Adipocyte (in vitro differentiated cells): ENCODE results near the gene FOXP3.

ENCODE experiments used
- DNase-seq: peaks from one replicate; pipeline ENCODE4 v3.0.0-alpha.2; 2015; ENCODE audit warnings: low read depth
- H3K27me3 ChIP-seq: replicated peaks from 2 replicates; pipeline ENCODE4 v1.7.0; 2013; ENCODE audit warnings: mild to moderate bottlenecking, low read length, moderate library complexity; ENCODE audit not compliant: control insufficient read depth, insufficient read depth
- H3K36me3 ChIP-seq: 2 replicates; pipeline ENCODE4 v1.7.0; 2013; ENCODE audit warnings: low read length, mild to moderate bottlenecking, moderate library complexity; ENCODE audit not compliant: control insufficient read depth, insufficient read depth, severe bottlenecking
- H3K4me1 ChIP-seq: 2 replicates; pipeline ENCODE4 v1.7.0; 2013; ENCODE audit warnings: mild to moderate bottlenecking, low read length, moderate library complexity; ENCODE audit not compliant: control insufficient read depth, insufficient read depth
- H3K4me3 ChIP-seq: 2 replicates; pipeline ENCODE4 v1.7.0; 2013; ENCODE audit warnings: mild to moderate bottlenecking, low read length, moderate library complexity
- H3K9ac ChIP-seq: 2 replicates; pipeline ENCODE4 v1.7.0; 2013; ENCODE audit warnings: mild to moderate bottlenecking, low read length, moderate library complexity
- H3K9me3 ChIP-seq: 2 replicates; pipeline ENCODE4 v1.7.0; 2013; ENCODE audit warnings: mild to moderate bottlenecking, low read length, moderate library complexity; ENCODE audit not compliant: control insufficient read depth

The FOXP3 gene

GRCh38 chrX:49212209-49212608 lies 52.3 kb downstream of the FOXP3 start:
- no peaks in the 10 kb centered on the region for H3K9me3 ChIP-seq
- H3K9ac ChIP-seq, result no peak overlapping the region
- no peak for DNase-seq
- no peaks in the 10 kb centered on the region for H3K36me3 ChIP-seq
- no peak overlapping the region for H3K4me3 ChIP-seq
- H3K27me3 ChIP-seq, result peaks cover 40% of the 10 kb centered on the region
- no peaks in the 10 kb centered on the region for H3K4me1 ChIP-seq

GRCh38 chrX:49211074-49211473 lies 53.4 kb downstream of the FOXP3 start:
- Histone ChIP-seq H3K9ac (no peak overlapping the region), H3K4me1 (no peaks in the 10 kb centered on the region), H3K9me3 (no peaks in the 10 kb centered on the region), H3K27me3 (peaks cover 33% of the 10 kb centered on the region), H3K4me3 (no peak overlapping the region), H3K36me3 (no peaks in the 10 kb centered on the region)
- DNase-seq, result no peak

- H3K9ac ChIP-seq, result no peak overlapping the region
- no peak overlapping the region for H3K4me3 ChIP-seq
- no peaks in the 10 kb centered on the region for H3K36me3 ChIP-seq
- no peaks in the 10 kb centered on the region for H3K9me3 ChIP-seq
- H3K27me3 ChIP-seq, result peaks cover 31% of the 10 kb centered on the region
- no peak for DNase-seq
- no peaks in the 10 kb centered on the region for H3K4me1 ChIP-seq
Measured at GRCh38 chrX:49210406-49210805, 54.1 kb downstream of the FOXP3 start.

GRCh38 chrX:49209434-49210251 lies 54.9 kb downstream of the FOXP3 start:
- H3K9ac ChIP-seq, result no peak overlapping the region
- no peaks in the 10 kb centered on the region for H3K9me3 ChIP-seq
- no peak overlapping the region for H3K4me3 ChIP-seq
- no peaks in the 10 kb centered on the region for H3K36me3 ChIP-seq
- H3K4me1 ChIP-seq, result no peaks in the 10 kb centered on the region
- no peak for DNase-seq
- H3K27me3 ChIP-seq, result peaks cover 38% of the 10 kb centered on the region

DNA sequence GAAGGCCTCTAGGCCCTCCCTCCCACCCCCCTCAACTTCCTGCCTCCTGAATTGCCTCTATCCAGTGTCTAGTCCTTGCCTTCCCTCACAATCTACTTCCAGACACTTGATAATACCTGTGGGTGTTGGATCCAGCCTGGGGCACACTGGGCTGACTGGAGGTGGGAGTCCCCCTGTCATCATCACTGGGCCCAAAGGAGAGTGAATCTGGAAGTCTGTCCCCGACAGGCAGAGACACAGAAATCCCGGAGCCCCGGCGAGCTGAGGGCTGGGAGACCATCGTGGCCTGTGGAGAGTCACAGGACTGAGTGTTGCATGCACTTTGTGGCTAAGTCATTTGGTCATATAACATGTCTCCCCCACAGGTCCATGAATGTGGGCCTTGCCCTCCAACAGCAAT lies 56.1 kb downstream of the FOXP3 start:
- Histone ChIP-seq H3K9me3 (no peaks in the 10 kb centered on the region), H3K36me3 (no peaks in the 10 kb centered on the region), H3K4me1 (no peaks in the 10 kb centered on the region), H3K27me3 (peaks cover 39% of the 10 kb centered on the region), H3K9ac (no peak overlapping the region), H3K4me3 (no peak overlapping the region)
- DNase-seq, result no peak

GRCh38 chrX:49206543-49206942 lies 58.0 kb downstream of the FOXP3 start:
- H3K36me3 ChIP-seq, result no peaks in the 10 kb centered on the region
- H3K4me1 ChIP-seq, result no peaks in the 10 kb centered on the region
- no peak overlapping the region for H3K9ac ChIP-seq
- H3K4me3 ChIP-seq, result no peak overlapping the region
- no peak for DNase-seq
- H3K9me3 ChIP-seq, result no peaks in the 10 kb centered on the region
- H3K27me3 ChIP-seq, result peaks cover 28% of the 10 kb centered on the region

DNA sequence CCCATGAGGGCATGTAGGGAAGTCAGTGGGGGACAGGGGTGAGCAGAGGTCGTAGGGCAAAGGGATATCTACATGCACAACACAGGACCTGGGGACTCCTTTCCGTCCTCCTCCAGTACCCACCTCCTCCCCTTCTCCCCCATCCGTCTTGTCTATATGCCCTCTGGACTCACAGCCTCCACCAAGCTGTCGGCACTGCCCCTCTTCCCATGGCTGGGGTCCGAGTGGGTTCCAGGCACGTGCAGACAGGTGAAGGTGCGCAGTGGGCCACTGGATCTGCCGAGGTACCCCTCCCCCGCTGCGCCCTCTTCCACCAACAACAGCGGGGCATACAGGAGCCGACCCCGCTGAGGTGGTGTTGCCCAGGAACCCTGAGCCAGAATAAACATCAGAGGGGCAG lies 59.1 kb downstream of the FOXP3 start:
- Histone ChIP-seq H3K4me3 (no peak overlapping the region), H3K36me3 (no peaks in the 10 kb centered on the region), H3K9me3 (no peaks in the 10 kb centered on the region), H3K4me1 (peaks cover 1% of the 10 kb centered on the region), H3K9ac (no peak overlapping the region), H3K27me3 (peaks cover 25% of the 10 kb centered on the region)
- no peak for DNase-seq

- no peaks in the 10 kb centered on the region for H3K9me3 ChIP-seq
- H3K4me3 ChIP-seq, result no peak overlapping the region
- no peaks in the 10 kb centered on the region for H3K36me3 ChIP-seq
- H3K9ac ChIP-seq, result no peak overlapping the region
- no peak for DNase-seq
- H3K4me1 ChIP-seq, result peaks cover 4% of the 10 kb centered on the region
- peaks cover 25% of the 10 kb centered on the region for H3K27me3 ChIP-seq
Measured at GRCh38 chrX:49204709-49205108, 59.8 kb downstream of the FOXP3 start.

- Histone ChIP-seq H3K9me3 (no peaks in the 10 kb centered on the region), H3K4me1 (peaks cover 4% of the 10 kb centered on the region), H3K36me3 (no peaks in the 10 kb centered on the region), H3K27me3 (peaks cover 25% of the 10 kb centered on the region), H3K4me3 (no peak overlapping the region), H3K9ac (no peak overlapping the region)
- DNase-seq, result no peak
Measured at GRCh38 chrX:49204017-49204416, 60.5 kb downstream of the FOXP3 start.

- H3K4me1 ChIP-seq, result peaks cover 4% of the 10 kb centered on the region
- no peak for DNase-seq
- H3K36me3 ChIP-seq, result no peaks in the 10 kb centered on the region
- no peaks in the 10 kb centered on the region for H3K9me3 ChIP-seq
- H3K27me3 ChIP-seq, result peaks cover 28% of the 10 kb centered on the region
- H3K4me3 ChIP-seq, result no peak overlapping the region
- H3K9ac ChIP-seq, result no peak overlapping the region
Measured at GRCh38 chrX:49203536-49203935, 61.0 kb downstream of the FOXP3 start.

DNA sequence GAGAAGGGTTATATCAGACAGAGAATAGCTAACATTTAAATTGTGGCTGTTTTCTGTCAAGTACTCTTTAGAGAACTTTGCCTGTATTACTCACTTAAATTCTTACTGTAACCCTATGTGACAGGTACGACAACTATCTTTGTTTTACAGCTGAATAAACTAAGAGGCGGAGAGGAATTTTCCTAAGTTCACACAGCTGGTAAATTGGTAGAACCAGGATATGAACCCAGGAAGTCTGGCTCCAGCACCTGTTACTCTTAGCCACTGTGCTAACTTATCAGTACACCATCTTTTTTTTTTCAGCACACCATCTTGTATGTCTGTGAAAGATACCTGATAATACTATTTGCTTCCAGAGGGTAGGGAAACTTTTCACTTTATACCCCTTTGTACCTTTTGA lies 62.5 kb downstream of the FOXP3 start:
- Histone ChIP-seq H3K36me3 (no peaks in the 10 kb centered on the region), H3K4me1 (peaks cover 4% of the 10 kb centered on the region), H3K27me3 (peaks cover 38% of the 10 kb centered on the region), H3K9ac (no peak overlapping the region), H3K9me3 (no peaks in the 10 kb centered on the region), H3K4me3 (no peak overlapping the region)
- DNase-seq, result no peak
